MM.1S (cell line): ENCODE results near the gene PRKAR2B.

ENCODE experiments used
- EZH2 ChIP-seq: fragments of 300-600 bp; sonication (generic); optimal IDR thresholded peaks from 2 replicates; pipeline ENCODE3; 2017; ENCODE audit warnings: low read depth, mild to moderate bottlenecking, antibody characterized with exemption, low read length, mixed read lengths
- EZH2phosphoT487 ChIP-seq: fragments of 300-600 bp; sonication (generic); IDR thresholded peaks from 2 replicates; pipeline ENCODE4 v1.6.1; 2018; ENCODE audit warnings: antibody characterized with exemption, low read length
- TF ChIP-seq, protein P1 (sequence below): fragments of 300-600 bp; sonication (generic); IDR thresholded peaks from 2 replicates; pipeline ENCODE4 v1.5.1; 2016; ENCODE audit warnings: antibody characterized with exemption, low read length, mixed read lengths

- TF ChIP-seq, protein P1, sequence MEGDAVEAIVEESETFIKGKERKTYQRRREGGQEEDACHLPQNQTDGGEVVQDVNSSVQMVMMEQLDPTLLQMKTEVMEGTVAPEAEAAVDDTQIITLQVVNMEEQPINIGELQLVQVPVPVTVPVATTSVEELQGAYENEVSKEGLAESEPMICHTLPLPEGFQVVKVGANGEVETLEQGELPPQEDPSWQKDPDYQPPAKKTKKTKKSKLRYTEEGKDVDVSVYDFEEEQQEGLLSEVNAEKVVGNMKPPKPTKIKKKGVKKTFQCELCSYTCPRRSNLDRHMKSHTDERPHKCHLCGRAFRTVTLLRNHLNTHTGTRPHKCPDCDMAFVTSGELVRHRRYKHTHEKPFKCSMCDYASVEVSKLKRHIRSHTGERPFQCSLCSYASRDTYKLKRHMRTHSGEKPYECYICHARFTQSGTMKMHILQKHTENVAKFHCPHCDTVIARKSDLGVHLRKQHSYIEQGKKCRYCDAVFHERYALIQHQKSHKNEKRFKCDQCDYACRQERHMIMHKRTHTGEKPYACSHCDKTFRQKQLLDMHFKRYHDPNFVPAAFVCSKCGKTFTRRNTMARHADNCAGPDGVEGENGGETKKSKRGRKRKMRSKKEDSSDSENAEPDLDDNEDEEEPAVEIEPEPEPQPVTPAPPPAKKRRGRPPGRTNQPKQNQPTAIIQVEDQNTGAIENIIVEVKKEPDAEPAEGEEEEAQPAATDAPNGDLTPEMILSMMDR = no peak
- TF ChIP-seq EZH2phosphoT487 (no peak), EZH2 (no peak)
These were observed 5.0 kb downstream of the PRKAR2B start for GRCh38 chr7:107049480-107049879.
